GM18519 (cell line): ENCODE data around the gene CMSS1.
A peak's percentile ranks its signal among the peaks of the same experiment; 100 is the strongest.

ENCODE experiments used
- ATAC-seq: cut with Tn5 transposase; IDR thresholded peaks from one replicate; pipeline ENCODE4 v1.9.1; 2021; ENCODE audit warnings: mild to moderate bottlenecking, moderate library complexity; ENCODE audit not compliant: unreplicated experiment, low FRiP score

Gene CMSS1

DNA sequence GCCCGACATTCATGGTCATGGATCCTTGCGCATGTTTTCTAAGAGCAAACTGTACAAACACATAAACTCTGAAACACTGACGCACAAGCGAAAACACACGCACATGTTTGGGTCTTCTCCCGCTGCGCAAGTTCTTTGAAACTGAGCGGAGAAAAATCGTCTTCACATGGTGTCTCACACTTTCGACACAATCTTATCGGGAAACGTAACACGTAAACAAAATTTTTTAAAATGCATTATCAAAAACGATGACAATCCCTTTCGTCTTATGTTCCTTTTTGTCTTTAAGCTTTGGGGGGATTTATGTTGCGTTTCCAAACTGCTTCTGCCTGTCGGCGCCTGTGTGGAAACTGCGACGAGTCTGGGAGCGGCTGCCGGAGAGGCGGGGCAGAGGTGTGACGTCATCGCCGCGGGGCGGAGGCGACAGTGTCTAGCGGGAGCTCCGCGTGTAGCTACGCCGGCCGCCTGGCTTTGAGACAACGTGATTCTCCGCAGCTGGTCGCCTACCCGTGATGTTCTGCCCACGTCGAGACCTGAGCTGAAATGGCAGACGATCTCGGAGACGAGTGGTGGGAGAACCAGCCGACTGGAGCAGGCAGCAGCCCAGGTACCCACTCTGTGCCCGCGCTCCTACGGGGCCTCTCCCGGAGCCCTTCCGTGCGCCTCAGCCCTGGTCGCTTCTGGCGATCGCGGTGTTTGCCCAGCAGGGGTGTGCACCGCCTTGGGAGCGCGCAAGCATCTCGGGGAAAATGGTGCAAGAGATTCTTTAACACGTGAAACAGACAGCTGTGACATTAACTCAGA lies at the start of gene CMSS1:
Gene CMSS1, plus strand, starts transcription at position 426 of the 804 bp plus-strand sequence.
- peak; percentile 94 for ATAC-seq

- ATAC-seq = no peak
Observed at GRCh38 chr3:99768126-99768525, 49.5 kb upstream of the CMSS1 start.

DNA sequence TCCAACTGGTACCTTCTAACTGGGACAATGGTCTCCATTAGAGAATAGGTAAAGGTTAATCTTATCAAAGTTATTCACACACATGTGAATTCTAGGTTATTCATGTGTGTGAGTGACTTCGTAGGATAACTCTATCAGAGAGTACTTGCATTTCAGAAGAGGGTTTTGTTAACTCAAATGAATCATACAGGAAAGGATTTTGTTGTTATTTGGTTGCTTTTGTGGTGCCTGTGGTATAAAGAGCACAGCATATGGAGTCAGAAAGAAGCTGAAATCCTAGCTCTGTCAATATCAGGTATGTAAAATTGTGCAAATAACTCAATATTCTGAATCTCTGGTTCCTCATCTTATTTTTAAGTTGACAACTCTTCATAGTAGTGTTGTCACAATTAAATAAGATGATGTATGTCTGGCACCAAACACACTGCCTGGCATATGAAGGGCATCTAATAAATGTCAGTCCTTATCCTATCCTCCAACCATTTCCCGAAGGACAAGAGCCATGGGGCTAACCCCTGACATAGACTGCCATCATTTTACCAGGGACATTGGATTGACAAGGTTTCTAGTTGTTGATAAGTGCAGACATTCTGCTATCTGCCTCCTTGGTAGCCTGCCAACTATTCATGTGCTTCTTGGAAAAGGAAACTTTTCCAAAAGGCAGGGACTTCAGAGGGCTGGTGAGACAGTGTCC lies 48.7 kb upstream of the CMSS1 start:
- ATAC-seq = no peak

DNA sequence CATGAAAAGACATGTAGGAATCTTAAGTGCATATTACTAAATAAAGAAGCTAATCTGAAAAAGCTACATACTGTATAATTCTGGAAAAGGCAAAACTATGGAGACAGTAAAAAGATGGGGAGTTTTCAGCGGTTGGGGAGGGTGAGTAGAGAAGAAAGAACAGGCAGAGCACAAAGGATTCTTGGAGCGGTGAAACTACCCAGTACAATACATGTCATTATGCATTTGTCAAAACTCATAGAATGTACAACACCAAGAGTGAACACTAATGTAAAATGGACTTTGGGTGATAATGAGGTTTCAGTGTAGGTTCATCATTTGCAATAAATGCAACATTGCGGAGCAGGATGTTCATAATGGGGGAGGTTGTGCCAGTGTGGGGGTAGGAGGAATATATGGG lies 45.5 kb upstream of the CMSS1 start:
- no peak for ATAC-seq

GRCh38 chr3:99772671-99773070 lies 45.0 kb upstream of the CMSS1 start:
- ATAC-seq = no peak

- ATAC-seq = peak; percentile 99
Observed at GRCh38 chr3:99774467-99774866, 43.2 kb upstream of the CMSS1 start.

DNA sequence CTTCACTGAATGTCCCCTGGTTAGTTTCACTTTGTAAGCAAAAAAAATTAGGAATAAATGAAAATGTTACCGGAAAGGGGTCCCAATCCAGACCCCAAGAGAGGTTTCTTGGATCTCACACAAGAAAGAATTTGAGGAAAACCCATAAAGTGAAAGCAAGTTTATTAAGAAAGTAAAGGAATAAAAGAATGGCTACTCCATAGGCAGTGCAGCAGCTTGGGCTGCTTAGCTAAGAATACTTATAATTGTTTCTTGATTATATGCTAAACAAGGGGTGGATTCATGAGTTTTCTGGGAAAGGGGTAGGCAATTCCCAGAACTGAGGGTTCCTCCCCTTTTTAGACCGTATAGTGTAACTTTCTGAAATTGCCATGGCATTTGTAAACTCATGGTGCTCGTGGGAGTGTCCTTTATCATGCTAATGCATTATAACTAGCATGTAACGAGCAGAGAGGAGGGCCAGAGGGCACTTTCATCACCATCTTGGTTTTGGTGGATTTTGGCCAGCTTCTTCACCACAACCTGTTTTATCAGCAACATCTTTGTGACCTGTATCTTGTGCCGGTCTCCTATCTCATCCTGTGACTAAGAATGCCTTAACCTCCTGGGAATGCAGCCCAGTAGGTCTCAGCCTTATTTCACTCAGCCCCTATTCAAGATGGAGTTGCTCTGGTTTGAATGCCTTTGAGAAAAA lies 41.0 kb upstream of the CMSS1 start:
- ATAC-seq = no peak

GRCh38 chr3:99777210-99777549 lies 40.5 kb upstream of the CMSS1 start:
- ATAC-seq = no peak

DNA sequence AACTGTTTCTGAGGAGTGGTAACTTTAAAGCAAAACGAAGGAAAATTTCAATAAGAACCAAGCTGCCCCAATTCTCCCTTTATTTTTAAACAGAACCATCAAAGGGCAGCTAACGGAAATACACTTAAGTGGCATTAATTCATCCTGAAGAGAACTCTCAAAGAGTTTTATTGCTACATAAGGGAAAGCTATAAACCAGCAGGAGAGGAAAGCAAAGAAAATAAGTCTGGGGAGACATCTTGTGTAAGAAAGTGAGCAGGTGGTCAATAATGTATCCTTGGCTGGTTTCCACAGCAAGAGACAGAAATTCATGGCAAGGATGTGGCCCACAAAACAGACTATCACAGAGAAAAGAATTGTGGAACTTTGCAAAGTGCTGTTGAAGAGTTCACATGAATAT lies 40.0 kb upstream of the CMSS1 start:
- ATAC-seq = no peak

DNA sequence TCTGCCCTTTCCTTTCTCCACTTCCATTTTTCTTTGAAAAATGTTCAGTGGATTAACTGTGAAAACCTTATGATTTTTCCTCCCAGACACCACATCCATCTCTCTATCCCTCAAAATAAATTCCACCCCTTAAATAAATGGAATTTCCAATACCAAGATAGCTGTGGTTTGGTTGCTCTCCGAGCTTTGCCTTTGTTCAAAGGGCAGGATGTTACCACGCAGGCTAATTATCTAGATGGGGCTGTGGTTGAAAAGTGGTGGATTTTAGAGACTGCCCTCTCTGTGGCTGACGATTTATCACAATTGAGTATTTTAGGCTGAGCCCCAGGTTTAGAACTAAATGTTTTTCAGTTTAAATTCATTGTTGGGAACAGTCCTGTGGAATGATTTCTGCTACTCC lies 36.9 kb upstream of the CMSS1 start:
- no peak for ATAC-seq

- no peak for ATAC-seq
Observed at GRCh38 chr3:99781761-99782160, 35.9 kb upstream of the CMSS1 start.

- no peak for ATAC-seq
Observed at GRCh38 chr3:99783011-99783573, 34.6 kb upstream of the CMSS1 start.

GRCh38 chr3:99789011-99789721 lies 28.5 kb upstream of the CMSS1 start:
- peak; percentile 91 for ATAC-seq

GRCh38 chr3:99794485-99794884 lies 23.2 kb upstream of the CMSS1 start:
- ATAC-seq = no peak

DNA sequence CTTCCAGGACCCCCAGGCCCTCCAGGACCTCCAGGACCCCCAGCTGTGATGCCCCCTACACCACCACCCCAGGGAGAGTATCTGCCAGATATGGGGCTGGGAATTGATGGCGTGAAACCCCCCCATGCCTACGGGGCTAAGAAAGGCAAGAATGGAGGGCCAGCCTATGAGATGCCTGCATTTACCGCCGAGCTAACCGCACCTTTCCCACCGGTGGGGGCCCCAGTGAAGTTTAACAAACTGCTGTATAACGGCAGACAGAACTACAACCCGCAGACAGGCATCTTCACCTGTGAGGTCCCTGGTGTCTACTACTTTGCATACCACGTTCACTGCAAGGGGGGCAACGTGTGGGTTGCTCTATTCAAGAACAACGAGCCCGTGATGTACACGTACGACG lies 22.1 kb upstream of the CMSS1 start:
- no peak for ATAC-seq

DNA sequence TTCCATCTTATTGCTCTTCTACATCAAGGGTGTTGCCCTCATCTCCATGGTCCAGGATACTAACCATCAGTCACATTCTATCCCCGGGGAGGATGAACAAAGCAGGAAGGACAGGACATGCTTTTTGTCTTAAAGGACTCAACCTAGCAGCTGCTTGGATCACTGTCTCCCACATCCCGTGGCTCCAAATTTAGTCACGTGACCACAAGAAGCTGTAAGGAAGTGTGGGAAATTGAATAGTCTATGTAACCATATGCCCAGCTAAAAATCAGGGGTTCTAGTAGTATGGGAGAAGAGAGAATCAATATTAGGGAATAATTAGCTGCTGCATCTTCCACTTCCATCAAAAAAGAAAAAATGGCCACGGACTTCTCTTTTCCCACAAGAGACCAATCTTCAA lies 18.2 kb upstream of the CMSS1 start:
- ATAC-seq = no peak

DNA sequence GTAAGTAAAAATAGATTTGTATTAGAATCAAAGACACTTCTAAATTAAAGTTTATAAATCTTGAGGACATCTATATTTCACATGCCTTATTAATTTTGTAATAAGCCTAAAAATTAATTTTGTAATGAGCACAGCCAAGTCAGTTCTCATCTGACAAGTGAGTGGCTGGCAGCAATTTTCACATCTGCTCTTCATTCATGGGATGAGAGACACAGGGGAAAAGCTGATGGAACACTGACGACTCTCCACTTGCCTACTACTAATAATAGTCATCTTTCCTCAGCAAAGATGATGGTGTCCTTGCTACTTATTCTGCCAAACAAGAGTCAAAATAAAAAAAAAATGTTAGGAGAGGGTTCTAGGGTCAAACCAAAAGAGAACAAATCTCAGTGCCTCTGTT lies 14.4 kb upstream of the CMSS1 start:
- ATAC-seq = no peak

DNA sequence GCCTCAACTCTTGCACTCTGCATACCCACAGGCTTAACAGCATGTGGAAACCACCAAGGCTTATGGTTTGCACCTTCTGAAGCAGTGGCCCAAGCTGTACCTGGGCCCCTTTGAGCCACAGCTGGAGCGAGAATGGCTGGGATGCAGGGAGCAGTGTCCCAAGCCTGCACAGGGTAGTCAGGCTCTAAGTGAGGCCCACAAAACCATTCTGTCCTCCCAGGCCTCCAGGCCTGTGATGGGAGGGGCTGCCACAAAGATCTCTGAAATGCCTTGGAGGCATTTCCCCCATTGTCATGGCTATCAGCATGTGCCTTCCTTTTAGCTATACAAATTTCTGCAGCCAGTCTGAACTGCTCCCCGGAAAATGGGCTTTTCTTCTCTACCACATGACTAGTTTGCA lies 12.5 kb upstream of the CMSS1 start:
- ATAC-seq = no peak

DNA sequence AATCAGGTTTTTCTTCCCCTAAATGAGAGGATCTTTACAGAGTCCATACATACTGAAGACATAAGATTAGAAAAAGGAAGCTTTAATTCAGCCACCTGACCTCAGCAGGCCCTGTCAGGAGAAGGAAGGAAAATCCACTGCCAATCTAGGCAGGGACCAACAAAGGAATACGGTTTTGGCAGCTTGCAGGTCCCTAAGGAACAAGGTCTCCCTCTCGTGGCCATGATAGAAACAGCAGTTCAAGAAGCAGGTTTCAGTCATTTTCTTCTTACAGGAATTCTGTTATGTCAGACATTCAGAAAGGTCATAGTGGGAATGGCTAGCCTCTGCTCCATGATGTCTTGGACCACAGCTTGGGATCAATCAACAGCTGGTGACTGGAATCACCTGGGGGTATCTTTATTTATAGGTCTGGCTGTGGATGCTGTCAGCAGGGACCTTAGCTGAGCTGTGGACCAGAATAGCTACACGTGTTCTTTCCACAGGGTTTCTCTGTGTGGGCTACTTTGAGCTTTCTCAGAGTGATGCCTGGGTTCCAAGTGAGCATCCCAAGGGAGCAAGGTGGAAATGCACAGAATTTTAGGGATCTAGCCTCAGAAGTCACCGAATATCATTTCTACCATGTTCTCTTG lies 9.4 kb upstream of the CMSS1 start:
- ATAC-seq = no peak

- no peak for ATAC-seq
Observed at GRCh38 chr3:99809565-99809964, 8.1 kb upstream of the CMSS1 start.
